GM03348 (cell line): ENCODE measurements around the gene TAF15.

Source experiments
- DNase-seq: peaks from one replicate; pipeline ENCODE4 v3.0.0; 2012; ENCODE audit warnings: low spot score

Gene TAF15

GRCh38 chr17:35872196-35872980 is 63.1 kb downstream of the TAF15 start:
- no peak for DNase-seq

- DNase-seq, result no peak
These were observed 66.0 kb downstream of the TAF15 start for GRCh38 chr17:35875072-35875799.

GRCh38 chr17:35875800-35876139 is 66.5 kb downstream of the TAF15 start:
- no peak for DNase-seq

GRCh38 chr17:35876534-35876933 is 67.2 kb downstream of the TAF15 start:
- DNase-seq, result no peak

GRCh38 chr17:35877345-35878029 is 68.2 kb downstream of the TAF15 start:
- DNase-seq, result no peak

- no peak for DNase-seq
These were observed 69.1 kb downstream of the TAF15 start for GRCh38 chr17:35878361-35878760.

- no peak for DNase-seq
These were observed 70.7 kb downstream of the TAF15 start, which contains the start of gene CCL5 for GRCh38 chr17:35879773-35880654. TSS of gene CCL5 (minus strand) at chr17:35880360.

- no peak for DNase-seq
These were observed 80.0 kb downstream of the TAF15 start for GRCh38 chr17:35889241-35889640.

- DNase-seq, result peak; percentile 41
These were observed 80.8 kb downstream of the TAF15 start for GRCh38 chr17:35889818-35890773.

- no peak for DNase-seq
These were observed 81.5 kb downstream of the TAF15 start for GRCh38 chr17:35890774-35891155.

- DNase-seq, result no peak
These were observed 82.0 kb downstream of the TAF15 start for GRCh38 chr17:35891269-35891668.

- DNase-seq, result no peak
These were observed 83.1 kb downstream of the TAF15 start for GRCh38 chr17:35892091-35893035.

GRCh38 chr17:35893751-35894150 is 84.5 kb downstream of the TAF15 start:
- DNase-seq, result no peak

GRCh38 chr17:35894206-35894605 is 84.9 kb downstream of the TAF15 start:
- no peak for DNase-seq

GRCh38 chr17:35895636-35896587 is 86.6 kb downstream of the TAF15 start:
- DNase-seq, result no peak
